ENCODE measurements around the gene LKAAEAR1. TPM values are rescaled to one million over a fixed set of nuclear protein-coding genes. Genes with fewer than 3 reads are reported as not detected.

The LKAAEAR1 gene
- total RNA-seq, 3 donors from 2014 or later (not counting 1 experiment from before 2014, with no cell fraction given) = not detected

- H3K4me1 ChIP-seq (ENCODE audit: control insufficient read depth, insufficient read depth, low read length) = peaks cover 54% of the 10 kb centered on the region
- no peaks in the 10 kb centered on the region for H3K36me3 Mint-ChIP-seq
- H3K27me3 ChIP-seq (ENCODE audit: control insufficient read depth, insufficient read depth, low read length) = no peaks in the 10 kb centered on the region
- no peak overlapping the region for H3K27ac Mint-ChIP-seq
- H3K4me1 Mint-ChIP-seq = peaks cover 18 to 42% of the 10 kb centered on the region in 2 donors
- 94% methylated on average over 31 of the region's 31 CpGs for WGBS (ENCODE audit: insufficient coverage)
- H3K9me3 Mint-ChIP-seq = no peaks in the 10 kb centered on the region
- H3K4me3 ChIP-seq (ENCODE audit: low read length) = no peak overlapping the region
- ATAC-seq (no peak), DNase-seq (no peak)
- no peak overlapping the region for H3K27ac ChIP-seq (ENCODE audit: low read length)
- intact Hi-C loops (cut with micrococcal nuclease) = no loop called here
- H3K27me3 Mint-ChIP-seq (ENCODE audit: low read depth in 2 of 2) = no peaks in the 10 kb centered on the region
- no peak for TF ChIP-seq CTCF (IDR thresholded peaks at IDR 0.05)
- H3K9me3 ChIP-seq (ENCODE audit: control insufficient read depth, insufficient read depth, low read length) = no peaks in the 10 kb centered on the region
- H3K36me3 ChIP-seq (ENCODE audit: control insufficient read depth, insufficient read depth, low read length) = peaks cover 33% of the 10 kb centered on the region
- H3K4me3 Mint-ChIP-seq = no peak overlapping the region
Observed at GRCh38 chr20:64070244-64070993, 13.8 kb downstream of the LKAAEAR1 start.

- intact Hi-C loops (cut with micrococcal nuclease) = no loop called here
- peak; percentile 60 for TF ChIP-seq CTCF (IDR thresholded peaks at IDR 0.05)
Observed at GRCh38 chr20:64069614-64070243, 14.5 kb downstream of the LKAAEAR1 start.

GRCh38 chr20:64069209-64069613, 15.0 kb downstream of the LKAAEAR1 start:
- Histone ChIP-seq H3K9me3 (ENCODE audit: control insufficient read depth, insufficient read depth, low read length) (no peaks in the 10 kb centered on the region), H3K27me3 (ENCODE audit: control insufficient read depth, insufficient read depth, low read length) (no peaks in the 10 kb centered on the region), H3K36me3 (ENCODE audit: control insufficient read depth, insufficient read depth, low read length) (peaks cover 25% of the 10 kb centered on the region), H3K27ac (ENCODE audit: low read length) (no peak overlapping the region), H3K4me3 (ENCODE audit: low read length) (no peak overlapping the region), H3K4me1 (ENCODE audit: control insufficient read depth, insufficient read depth, low read length) (peaks cover 59% of the 10 kb centered on the region)
- no peaks in the 10 kb centered on the region for H3K27me3 Mint-ChIP-seq (ENCODE audit: low read depth in 2 of 2)
- ATAC-seq (no peak), DNase-seq (no peak)
- no peaks in the 10 kb centered on the region for H3K9me3 Mint-ChIP-seq
- intact Hi-C loops (cut with micrococcal nuclease) = no loop called here
- no peak overlapping the region for H3K27ac Mint-ChIP-seq
- no peaks in the 10 kb centered on the region for H3K36me3 Mint-ChIP-seq
- 88% methylated on average over 20 of the region's 20 CpGs for WGBS (ENCODE audit: insufficient coverage)
- no peak overlapping the region for H3K4me3 Mint-ChIP-seq
- H3K4me1 Mint-ChIP-seq = peaks cover 23 to 53% of the 10 kb centered on the region in 2 donors
- TF ChIP-seq CTCF (IDR thresholded peaks at IDR 0.05) = no peak

More at GRCh38 chr20:64069614-64070243, 14.5 kb downstream of the LKAAEAR1 start:
- peaks cover 29% of the 10 kb centered on the region for H3K36me3 ChIP-seq (ENCODE audit: control insufficient read depth, insufficient read depth, low read length)
- no peaks in the 10 kb centered on the region for H3K36me3 Mint-ChIP-seq
- DNase-seq (peak in 1 of 2 donors; percentile 46), ATAC-seq (no peak)
- H3K4me3 ChIP-seq (ENCODE audit: low read length) = no peak overlapping the region
- no peak overlapping the region for H3K27ac ChIP-seq (ENCODE audit: low read length)
- H3K4me3 Mint-ChIP-seq = no peak overlapping the region
- no peak overlapping the region for H3K27ac Mint-ChIP-seq
- peaks cover 23 to 48% of the 10 kb centered on the region in 2 donors for H3K4me1 Mint-ChIP-seq
- 68% methylated on average over 14 of the region's 14 CpGs for WGBS (ENCODE audit: insufficient coverage)
- H3K27me3 Mint-ChIP-seq (ENCODE audit: low read depth in 2 of 2) = no peaks in the 10 kb centered on the region
- peaks cover 54% of the 10 kb centered on the region for H3K4me1 ChIP-seq (ENCODE audit: control insufficient read depth, insufficient read depth, low read length)
- no peaks in the 10 kb centered on the region for H3K9me3 ChIP-seq (ENCODE audit: control insufficient read depth, insufficient read depth, low read length)
- H3K27me3 ChIP-seq (ENCODE audit: control insufficient read depth, insufficient read depth, low read length) = no peaks in the 10 kb centered on the region
- no peaks in the 10 kb centered on the region for H3K9me3 Mint-ChIP-seq

All from natural killer cell (primary cell).